Activated T-cell treated with anti-CD3 and anti-CD28 coated beads for 48 hours (primary cell): ENCODE measurements around the gene FGFRL1.

Experiments used
- DNase-seq: peaks from one replicate; pipeline ENCODE4 v3.0.0-alpha.2; 2020; ENCODE audit warnings: low read depth

The FGFRL1 gene

GRCh38 chr4:1075809-1076699 is 64.6 kb downstream of the FGFRL1 start:
- no peak for DNase-seq
